Transverse colon (tissue), 3 donors: Measurements from ENCODE around the gene TBCK.

ENCODE experiments used
- CTCF ChIP-seq, 5 experiments: fragments of 200-600 bp in 3 of 5; fragments of 450-650 bp in 2 of 5; sonication (generic) in 3 of 5; IDR thresholded peaks; 1 replicate in 2 of 5; 2 replicates in 3 of 5; pipeline ENCODE4 v1.5.1; 2016 to 2017; ENCODE audit warnings: antibody characterized with exemption in 5 of 5, inconsistent platforms in 3 of 5, mild to moderate bottlenecking in 2 of 5, moderate library complexity in 1 of 5
- POLR2A ChIP-seq: fragments of 450-650 bp; IDR thresholded peaks from one replicate; pipeline ENCODE4 v1.6.1; 2016; ENCODE audit warnings: antibody characterized with exemption, mild to moderate bottlenecking, moderate library complexity

GRCh38 chr4:106286611-106287010 lies 29.4 kb downstream of the TBCK start:
- TF ChIP-seq POLR2A (no peak), CTCF (IDR thresholded peaks at IDR 0.05) (no peak)
